Heart left ventricle (tissue), 16 donors: ENCODE results near the gene DAPK3. TPM values are rescaled to one million over a fixed set of nuclear protein-coding genes. Genes with fewer than 3 reads are reported as not detected.
A peak's percentile ranks its signal among the peaks of the same experiment; 100 is the strongest.

ENCODE experiments used
- ATAC-seq, 4 donors: fragments of 200-7000 bp; cut with Tn5 transposase; one replicate each; pipeline ENCODE4 v1.9.1; 2020 to 2022; ENCODE audit warnings: moderate library complexity in 4 of 4, mild to moderate bottlenecking in 3 of 4, moderate number of reproducible peaks in 1 of 4
- DNase-seq, 5 donors: peaks; one replicate each; pipeline ENCODE4 v3.0.0-alpha.2; 2020
- H3K27ac ChIP-seq, 12 donors: fragments of 200-600 bp; sonication (generic) in 4 of 12; one replicate each; pipeline versions ENCODE4 v1.5.0 to v1.8.0; 2016 to 2022; ENCODE audit warnings: mild to moderate bottlenecking in 2 of 12
- H3K27me3 ChIP-seq, 9 donors: fragments of 200-600 bp; sonication (generic) in 2 of 9; one replicate each; pipeline versions ENCODE4 v1.5.1 to v1.8.0; 2016 to 2022; ENCODE audit warnings: mild to moderate bottlenecking in 3 of 9
- H3K36me3 ChIP-seq, 9 donors: fragments of 200-600 bp; sonication (generic) in 2 of 9; one replicate each; pipeline versions ENCODE4 v1.5.0 to v1.8.0; 2018 to 2022; ENCODE audit warnings: mild to moderate bottlenecking in 2 of 9
- H3K4me1 ChIP-seq, 12 donors: fragments of 200-600 bp; sonication (generic) in 4 of 12; one replicate each; pipeline versions ENCODE4 v1.5.0 to v1.8.0; 2016 to 2022; ENCODE audit warnings: mild to moderate bottlenecking in 3 of 12
- H3K4me3 ChIP-seq, 12 donors: fragments of 200-600 bp; sonication (generic) in 4 of 12; one replicate each; pipeline versions ENCODE4 v1.5.0 to v1.8.0; 2017 to 2022; ENCODE audit warnings: mild to moderate bottlenecking in 9 of 12, moderate library complexity in 4 of 12
- H3K9me3 ChIP-seq, 12 donors: fragments of 200-600 bp; sonication (generic) in 4 of 12; one replicate each; pipeline versions ENCODE4 v1.5.0 to v1.8.0; 2016 to 2022; ENCODE audit warnings: mild to moderate bottlenecking in 1 of 12
- CTCF ChIP-seq, 12 donors: fragments of 200-600 bp; sonication (generic) in 4 of 12; IDR thresholded peaks; one replicate each; pipeline versions ENCODE4 v1.5.0 to v1.8.0; 2018 to 2022; ENCODE audit warnings: antibody characterized with exemption in 12 of 12, mild to moderate bottlenecking in 5 of 12
- POLR2A ChIP-seq, 2 donors: fragments of 450-650 bp; IDR thresholded peaks; one replicate each; pipeline ENCODE4 v1.6.1; 2017; ENCODE audit warnings: antibody characterized with exemption in 2 of 2, mild to moderate bottlenecking in 2 of 2, moderate library complexity in 2 of 2
- WGBS, 4 donors: extraction: QIAGEN DNeasy Blood & Tissue Kit in 2 of 4; methylation state at CpG; one replicate each; pipeline versions ENCODE4 v1.1.5 to v1.1.7; 2013 to 2018; 5-methylcytosine and 5-hydroxymethylcytosine counted together
- intact Hi-C, 10 donors: fragments of 100-400 bp; cut with DNase I; formaldehyde crosslinking; loops; one replicate each; pipeline versions ENCODE4 v1.11.1 to v1.14.2; 2022
- polyA plus RNA-seq, 2 donors: library from polyadenylated mRNA; stranded (reverse); fragments of 200-250 nt; gene quantifications; one replicate each; pipeline ENCODE4 v1.2.3, GENCODE V29; 2013
- total RNA-seq, 9 donors: library from RNA; depleted of rRNA in 2 of 9; stranded (reverse); fragments of >200 nt in 2 of 9; fragmentation: NEBNext Ultra II Directional in 3 of 9; extraction: Animal tissue kit (Norgen Biotek cat#: 25700) in 3 of 9; gene quantifications; one replicate each; pipeline versions ENCODE4 v1.1.0 to v1.2.4, GENCODE V29; 2016 to 2023
- donor health status: ischemic (EF 13 %, LVEDD 7.1; RV severe dilation, severe dysfunction).
- donor health status: healthy with polysubstance abuse.
- donor health status: DM: no; HTN: yes; CAD: no.
- donor health status: DM: no; HTN: no; CAD: no.
- donor health status: ischemic (EF 25% LVEDD 6.9; RV normal size, moderate dysfunction).
- donor health status: ischemic (EF 25% LVEDD 5.7; RV mildly dilated, moderate dysfunction).
- donor health status: healthy.
- donor health status: DM: yes; HTN: yes; CAD: no.
- donor health status: ischemic (EF 35%, LVEDD 5.7; RV mildly dilated, moderate dysfunction).
- donor health status: nonischemic (EF 11% LVEDD 7.7; RV severe dilation, severe dysfunction).
- donor health status: DM: yes; HTN: yes; CAD: no.
- donor health status: PGD.
- donor health status: ischemic (EF 29% LVEDD 5.4; RV normal size, mild dysfunction).
- donor health status: nonischemic (EF 23%, LVEDD 6.1; RV moderate dilation, normal function).

Gene DAPK3
- total and polyA plus RNA-seq, 11 donors = 70.6 to 252 (median 124) TPM

- H3K27ac ChIP-seq = peak overlapping the region; percentile 47 to 98 (median 90)
- H3K9me3 ChIP-seq = no peaks in the 10 kb centered on the region
- peaks cover 0 to 24% (median 3%) of the 10 kb centered on the region in 12 donors for H3K4me1 ChIP-seq
- no peaks in the 10 kb centered on the region for H3K36me3 ChIP-seq
- 37 to 58% (median 47%) methylated on average over 5 to 8 of the region's 8 CpGs for WGBS, 4 donors
- peak; percentile 78 to 91 (median 83) for DNase-seq
- intact Hi-C loops = loop anchor here in 2 of 10 donors (5.0 kb wide), 1 partner anchor 36 kb away; no protein-coding TSS in a partner anchor
- peaks cover 0 to 25% (median 0%) of the 10 kb centered on the region in 9 donors for H3K27me3 ChIP-seq
- peak; percentile 68 to 80 (median 70) for ATAC-seq
- TF ChIP-seq CTCF (IDR thresholded peaks at IDR 0.05) = no peak
- TF ChIP-seq POLR2A (IDR thresholded peaks at IDR 0.05) = peak in 1 of 2 donors; percentile 15
- no peak overlapping the region for H3K4me3 ChIP-seq
Observed at GRCh38 chr19:3931041-3931440, 39.9 kb downstream of the DAPK3 start.

GRCh38 chr19:3923912-3924311 is 47.0 kb downstream of the DAPK3 start:
- H3K36me3 ChIP-seq = no peaks in the 10 kb centered on the region
- no peak overlapping the region for H3K27ac ChIP-seq
- no peak for DNase-seq
- no peaks in the 10 kb centered on the region for H3K27me3 ChIP-seq
- H3K9me3 ChIP-seq = peaks cover 0 to 27% (median 3%) of the 10 kb centered on the region in 12 donors
- ATAC-seq = no peak
- H3K4me1 ChIP-seq = no peaks in the 10 kb centered on the region
- WGBS, 4 donors = 70 to 87% (median 79%) methylated on average over 1 of the region's 1 CpG
- TF ChIP-seq POLR2A (IDR thresholded peaks at IDR 0.05) (no peak), CTCF (IDR thresholded peaks at IDR 0.05) (no peak)
- no peak overlapping the region for H3K4me3 ChIP-seq
- intact Hi-C loops = loop anchor here in 1 of 10 donors (10.0 kb wide), 1 partner anchor 149 kb away; the partner anchor contains the start of gene RAX2

GRCh38 chr19:3923096-3923758 is 47.7 kb downstream of the DAPK3 start:
- ATAC-seq = no peak
- no peaks in the 10 kb centered on the region for H3K36me3 ChIP-seq
- TF ChIP-seq POLR2A (IDR thresholded peaks at IDR 0.05) (no peak), CTCF (IDR thresholded peaks at IDR 0.05) (no peak)
- no peaks in the 10 kb centered on the region for H3K27me3 ChIP-seq
- intact Hi-C loops = loop anchor here in 1 of 10 donors (10.0 kb wide), 1 partner anchor 148 kb away; the partner anchor contains the start of gene RAX2
- no peak overlapping the region for H3K27ac ChIP-seq
- H3K4me1 ChIP-seq = no peaks in the 10 kb centered on the region
- DNase-seq = no peak
- H3K4me3 ChIP-seq = no peak overlapping the region
- H3K9me3 ChIP-seq = peaks cover 0 to 27% (median 3%) of the 10 kb centered on the region in 12 donors

GRCh38 chr19:3919793-3920192 is 51.1 kb downstream of the DAPK3 start:
- Histone ChIP-seq H3K9me3 (peaks cover 0 to 23% (median 3%) of the 10 kb centered on the region in 12 donors), H3K36me3 (no peaks in the 10 kb centered on the region), H3K4me1 (no peaks in the 10 kb centered on the region), H3K27me3 (no peaks in the 10 kb centered on the region), H3K4me3 (no peak overlapping the region), H3K27ac (no peak overlapping the region)
- TF ChIP-seq POLR2A (IDR thresholded peaks at IDR 0.05) = no peak
- ATAC-seq = no peak
- no peak for DNase-seq
- intact Hi-C loops = loop anchor here in 1 of 10 donors (10.0 kb wide), 1 partner anchor 145 kb away; the partner anchor contains the start of gene RAX2
- WGBS, 4 donors = 92 to 96% (median 94%) methylated on average over 8 of the region's 8 CpGs
